NCI-H345 treated with DMSO at 0.1 percent for 48 hours (cell line): ENCODE results near the gene FOXRED2.
"Not testable (repeated sequence)": the region's sequence is repeated elsewhere in the genome, so short reads cannot be mapped to it uniquely, and the experiment has no call there.

Source experiments
- DNase-seq: peaks from one replicate; lab custom pipeline; 2025; ENCODE audit not compliant: unreplicated experiment; lab: John Stamatoyannopoulos, UW

The FOXRED2 gene

GRCh38 chr22:36452250-36452977, 54.4 kb downstream of the FOXRED2 start:
- DNase-seq: no peak

DNA sequence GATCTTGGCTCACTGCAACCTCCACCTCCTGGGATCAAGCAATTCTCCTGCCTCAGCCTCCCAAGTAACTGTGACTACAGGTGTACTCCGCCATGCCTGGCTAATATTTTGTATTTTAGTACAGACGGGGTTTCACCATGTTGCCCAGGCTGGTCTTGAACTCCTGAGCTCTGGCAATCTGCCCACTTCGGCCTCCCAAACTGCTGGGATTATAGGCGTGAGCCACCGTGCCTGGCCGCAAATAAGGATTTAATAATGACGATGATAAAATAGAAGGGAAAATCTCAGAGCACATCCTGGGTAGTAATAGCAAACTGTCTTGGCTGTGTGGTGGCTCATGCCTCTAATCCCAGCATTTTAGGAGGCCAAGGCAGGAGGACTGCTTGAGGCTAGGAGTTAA, 55.9 kb downstream of the FOXRED2 start:
- DNase-seq: not testable (repeated sequence)

DNA sequence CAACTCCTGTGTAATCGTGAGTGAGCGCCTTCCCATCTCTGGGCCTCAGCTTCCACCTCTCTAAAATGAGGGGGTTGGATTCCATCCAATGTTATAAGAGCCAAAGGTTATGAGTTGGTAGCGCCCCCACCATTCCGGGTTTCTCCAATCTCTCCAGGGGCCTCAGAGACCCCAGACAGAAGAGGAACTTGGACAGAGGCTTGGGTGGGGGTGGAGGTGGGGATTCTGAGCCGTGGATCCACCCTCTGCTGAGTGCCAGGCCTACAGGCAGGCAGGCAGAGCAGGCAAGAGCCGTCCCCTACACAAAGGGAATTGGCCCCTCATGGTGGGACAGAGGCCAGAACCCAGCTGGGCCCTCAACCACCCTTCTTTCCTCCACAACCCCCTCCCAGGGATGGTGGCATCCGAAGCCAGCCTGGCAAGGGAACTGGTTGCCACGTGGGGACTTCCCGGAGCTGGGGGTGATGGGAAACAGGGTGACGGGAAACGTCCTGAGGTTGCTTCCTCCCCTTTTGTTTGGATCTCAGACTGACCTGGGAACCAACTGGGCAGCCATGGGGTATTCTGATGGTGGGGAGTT, 57.2 kb downstream of the FOXRED2 start:
- no peak for DNase-seq

GRCh38 chr22:36447632-36448031, 59.2 kb downstream of the FOXRED2 start:
- DNase-seq: no peak

DNA sequence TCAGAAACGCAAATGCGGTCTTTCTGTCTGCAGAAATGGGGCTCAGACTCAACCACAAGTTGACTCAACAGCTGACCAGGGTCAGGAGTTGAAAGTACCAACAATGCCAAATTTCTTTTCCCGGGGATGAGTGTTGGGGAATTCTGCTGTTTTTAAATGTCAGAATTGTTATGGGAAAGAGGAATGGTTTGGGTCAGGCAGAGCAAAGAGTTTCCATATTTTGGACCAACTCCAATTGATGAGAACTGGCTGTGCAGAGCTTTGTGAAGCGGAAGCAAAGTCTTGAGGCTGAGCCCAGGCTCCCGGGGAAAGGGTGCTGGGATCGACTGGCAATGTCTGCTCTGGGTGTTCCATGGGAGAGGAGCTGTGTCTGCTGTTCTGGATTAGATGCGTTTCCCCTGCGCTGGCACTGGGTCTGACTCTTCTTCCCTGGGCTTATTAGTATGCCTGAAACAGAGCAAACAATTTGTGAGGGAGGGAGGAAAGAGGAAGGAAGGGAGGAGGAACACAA, 61.6 kb downstream of the FOXRED2 start:
- DNase-seq: no peak

GRCh38 chr22:36443198-36443770, 63.6 kb downstream of the FOXRED2 start:
- no peak for DNase-seq

DNA sequence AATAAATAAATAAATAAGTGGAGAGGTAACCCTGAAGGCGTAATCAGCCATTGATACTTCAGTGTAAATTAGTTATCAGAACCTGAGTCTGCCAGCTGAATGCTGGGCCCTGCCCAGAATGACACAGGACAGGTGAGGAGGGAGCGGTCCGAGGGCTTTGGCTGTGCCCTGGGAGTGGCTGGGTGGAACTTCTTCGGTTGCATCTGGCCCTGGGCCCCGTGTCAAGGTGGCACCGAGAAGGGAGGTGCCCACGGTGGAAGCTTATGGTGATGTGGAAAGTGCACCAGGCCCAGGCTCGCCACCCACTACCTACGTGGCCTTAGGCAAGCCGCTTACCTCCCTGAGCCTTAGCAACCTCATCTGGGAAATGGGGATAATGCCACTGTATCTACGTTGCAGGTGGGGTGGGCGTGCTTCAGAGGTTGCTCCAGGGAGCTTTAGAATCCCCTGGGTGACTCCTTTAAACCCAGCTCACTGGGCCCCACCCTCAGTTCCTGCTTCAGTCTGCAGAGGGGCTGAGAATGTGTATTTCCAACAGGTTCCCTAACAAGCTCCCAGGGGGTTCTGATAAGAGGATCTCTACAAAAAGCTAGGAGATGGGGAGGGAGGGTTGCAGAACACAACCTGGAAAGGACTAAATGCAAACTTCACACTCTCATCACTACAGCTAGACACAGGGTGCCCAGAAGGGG, 64.2 kb downstream of the FOXRED2 start:
- no peak for DNase-seq

GRCh38 chr22:36440429-36441002, 66.3 kb downstream of the FOXRED2 start:
- DNase-seq: no peak

DNA sequence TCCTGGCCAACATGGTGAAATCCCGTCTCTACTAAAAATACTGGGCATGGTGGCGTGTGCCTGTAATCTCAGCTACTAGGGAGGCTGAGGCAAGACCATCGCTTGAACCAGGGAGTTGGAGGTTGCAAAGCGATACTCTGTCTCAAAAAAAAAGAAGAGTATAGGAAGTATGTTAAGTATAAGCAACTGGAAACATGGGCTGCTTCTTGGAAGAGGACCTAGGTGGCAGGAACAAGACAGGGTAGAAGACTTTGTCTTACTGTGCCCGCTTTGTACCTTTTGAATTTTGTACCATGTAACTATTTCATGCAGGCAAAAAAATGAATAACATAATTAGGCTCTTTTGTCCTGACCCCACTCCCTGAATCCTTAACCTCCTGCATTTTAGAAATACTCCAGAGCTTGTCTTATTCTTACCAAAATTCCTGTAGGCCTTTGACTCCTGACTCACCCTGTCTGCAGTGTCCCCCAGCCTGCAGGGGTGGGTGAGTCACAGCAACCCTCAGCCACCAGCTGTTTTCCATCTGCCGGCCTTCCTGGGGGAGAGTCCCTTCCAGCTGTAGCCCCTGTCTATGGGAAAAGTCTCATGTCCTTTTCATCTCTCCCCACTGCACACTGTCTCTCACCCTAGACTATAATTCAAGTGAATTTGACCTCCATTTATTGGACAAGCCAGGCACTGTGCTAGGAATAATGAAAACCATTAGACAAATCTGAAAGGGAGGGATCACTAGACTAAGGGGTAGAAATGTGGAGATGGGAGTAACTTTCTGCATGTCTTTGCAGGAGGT, 67.2 kb downstream of the FOXRED2 start:
- DNase-seq: no peak
